K562 (cell line): Measurements from ENCODE around the gene PRSS53. TPM values are rescaled to one million over a fixed set of nuclear protein-coding genes. Genes with fewer than 3 reads are reported as not detected.

Experiments
- ATAC-seq: fragments of 200-7000 bp; cut with Tn5 transposase; 3 replicates; pipeline ENCODE4 v1.9.1; 2020; ENCODE audit warnings: moderate library complexity
- Bru-seq: library from RNA; stranded (reverse); fragments of 400-500 nt; gene quantifications from one replicate; lab custom pipeline; 2021; lab: Mats Ljungman, UMichigan
- BruChase-seq, 2 experiments: library from RNA; stranded (reverse); fragments of 400-500 nt; gene quantifications; one replicate each; lab custom pipeline; 2021; lab: Mats Ljungman, UMichigan
- BruUV-seq: library from RNA; stranded (reverse); fragments of 400-500 nt; replicated peaks from 2 replicates; lab custom pipeline; 2021; lab: Mats Ljungman, UMichigan
- CTCF ChIA-PET: fragments of 300-600 bp; formaldehyde crosslinking; extraction: SDS; loops from one replicate; lab custom pipeline; 2021; ENCODE audit warnings: low intra/inter-chr PET ratio; lab: Yijun Ruan, JAX
- POLR2A ChIA-PET: fragments of 300-600, 350-650 bp; sonication (Branson Sonifier 250); formaldehyde crosslinking; extraction: SDS; loops from one replicate; lab custom pipeline; 2021; ENCODE audit warnings: antibody characterized with exemption, inconsistent platforms; lab: Yijun Ruan, JAX
- DNase-seq, 4 experiments: peaks; one replicate each; pipeline versions ENCODE4 v3.0.0 to v3.0.0-alpha.2; 2011 to 2018; ENCODE audit warnings: low spot score in 3 of 4, mixed read lengths in 3 of 4; ENCODE audit errors: extremely low read depth in 1 of 4
- FAIRE-seq: peaks from 2 replicates; lab custom pipeline; 2011; peaks lifted over from hg19 to GRCh38; lab: Jason Lieb, UNC
- H2AFZ ChIP-seq: 2 replicates; pipeline ENCODE4 v1.6.0; 2011; ENCODE audit warnings: low read depth, low read length, control low read depth, inconsistent platforms
- H3K27ac ChIP-seq: fragments of 200-600 bp; 3 replicates; pipeline ENCODE4 v1.8.0; 2011; ENCODE audit warnings: low read depth, mild to moderate bottlenecking, control low read depth, inconsistent platforms, low read length, moderate library complexity, mixed read lengths; ENCODE audit errors: extremely low read depth
- H3K27me3 ChIP-seq, 2 experiments: fragments of 300-600 bp in 1 of 2; 2 replicates in 1 of 2; 3 replicates in 1 of 2; pipeline versions ENCODE4 v1.6.0 to v1.8.0; 2011; ENCODE audit warnings: inconsistent platforms in 2 of 2, low read length in 2 of 2, mild to moderate bottlenecking in 1 of 2, mixed read lengths in 1 of 2, moderate library complexity in 1 of 2; ENCODE audit not compliant: control insufficient read depth in 2 of 2, insufficient read depth in 2 of 2
- H3K36me3 ChIP-seq: fragments of 300-600 bp; 3 replicates; pipeline ENCODE4 v1.8.0; 2011; ENCODE audit warnings: mild to moderate bottlenecking, low read length, inconsistent platforms; ENCODE audit not compliant: control insufficient read depth, insufficient read depth
- H3K4me1 ChIP-seq, 2 experiments: fragments of 200-600 bp in 1 of 2; replicated peaks in 1 of 2; 2 replicates in 1 of 2; 3 replicates in 1 of 2; pipeline versions ENCODE4 v1.5.1 to v1.8.0; 2011; ENCODE audit warnings: inconsistent platforms in 2 of 2, low read length in 2 of 2, mild to moderate bottlenecking in 1 of 2, mixed read lengths in 1 of 2, moderate library complexity in 1 of 2; ENCODE audit not compliant: control insufficient read depth in 2 of 2, insufficient read depth in 2 of 2
- H3K4me2 ChIP-seq: 2 replicates; pipeline ENCODE4 v1.6.1; 2011; ENCODE audit warnings: low read length, control low read depth, inconsistent platforms, mixed read lengths; ENCODE audit not compliant: insufficient read depth
- H3K4me3 ChIP-seq: fragments of 200-600 bp; sonication (generic), shearing (Covaris generic); 2 replicates; pipeline ENCODE4 v1.5.1; 2016; ENCODE audit warnings: control low read depth, inconsistent platforms
- H3K79me2 ChIP-seq: fragments of 200-600 bp; 3 replicates; pipeline ENCODE4 v1.8.0; 2011; ENCODE audit warnings: low read length, inconsistent platforms; ENCODE audit not compliant: control insufficient read depth, insufficient read depth
- H3K9ac ChIP-seq, 2 experiments: 2 replicates each; pipeline versions ENCODE4 v1.6.0 to v1.6.1; 2011; ENCODE audit warnings: low read depth in 2 of 2, low read length in 2 of 2, control low read depth in 1 of 2, inconsistent platforms in 1 of 2, mild to moderate bottlenecking in 1 of 2, mixed read lengths in 1 of 2; ENCODE audit not compliant: insufficient read depth in 1 of 2
- H3K9me1 ChIP-seq: one replicate; pipeline ENCODE4 v1.6.0; 2011; ENCODE audit warnings: inconsistent platforms, mild to moderate bottlenecking, low read length, moderate library complexity; ENCODE audit not compliant: control insufficient read depth, insufficient read depth
- H3K9me3 ChIP-seq: replicated peaks from 2 replicates; pipeline ENCODE4 v1.5.1; 2011; ENCODE audit warnings: low read depth, low read length, inconsistent platforms; ENCODE audit not compliant: control insufficient read depth, insufficient read depth
- H4K20me1 ChIP-seq: replicated peaks from 2 replicates; pipeline ENCODE4 v1.6.1; 2011; ENCODE audit warnings: low read length, inconsistent platforms, mixed read lengths; ENCODE audit not compliant: control insufficient read depth, insufficient read depth
- CREB5 ChIP-seq: fragments of 250-450 bp; sonication (Bioruptor Pico); IDR thresholded peaks from 2 replicates; pipeline ENCODE4 v1.5.0; 2020; ENCODE audit warnings: mild to moderate bottlenecking
- ELF4 ChIP-seq: fragments of 450-650 bp; formaldehyde crosslinking; IDR thresholded peaks from 2 replicates; pipeline ENCODE4 v1.4.0; 2022; ENCODE audit warnings: missing genetic modification characterization
- FOXA3 ChIP-seq, 2 experiments: fragments of 450-650 bp in 1 of 2; sonication (generic) in 1 of 2; formaldehyde crosslinking; IDR thresholded peaks in 1 of 2; conservative IDR thresholded peaks in 1 of 2; 2 replicates each; pipeline versions ENCODE4 v1.4.0 to v1.8.0; 2020 to 2022; ENCODE audit warnings: mild to moderate bottlenecking in 2 of 2, missing genetic modification reagents in 1 of 2
- GTF2E2 ChIP-seq: fragments of 200-800 bp; sonication (Bioruptor generic); IDR thresholded peaks from 2 replicates; pipeline ENCODE4 v1.6.1; 2016; ENCODE audit warnings: missing genetic modification characterization, missing compliant biosample characterization
- HCFC1 ChIP-seq: IDR thresholded peaks from 2 replicates; pipeline ENCODE4 v1.6.1; 2012; ENCODE audit warnings: low read depth, low read length, improper control_type of control experiment
- MAX ChIP-seq: sonication (generic); formaldehyde crosslinking; IDR thresholded peaks from 2 replicates; pipeline ENCODE4 v1.9.0; 2022; ENCODE audit warnings: mild to moderate bottlenecking, missing genetic modification reagents
- NCOA4 ChIP-seq: fragments of 450-650 bp; IDR thresholded peaks from 2 replicates; pipeline ENCODE4 v1.6.1; 2018; ENCODE audit warnings: mild to moderate bottlenecking; ENCODE audit not compliant: partially characterized antibody
- POLR2G ChIP-seq: fragments of 200-400 bp; formaldehyde crosslinking; IDR thresholded peaks from 2 replicates; pipeline ENCODE4 v1.6.1; 2017; ENCODE audit warnings: low read depth, mild to moderate bottlenecking, antibody characterized with exemption, low read length, moderate library complexity
- SMARCA5 ChIP-seq: fragments of 450-650 bp; IDR thresholded peaks from 2 replicates; pipeline ENCODE4 v1.6.1; 2016
- TCF3 ChIP-seq: sonication (generic); formaldehyde crosslinking; IDR thresholded peaks from 2 replicates; pipeline ENCODE4 v1.4.0; 2020; ENCODE audit warnings: mild to moderate bottlenecking, missing genetic modification reagents
- THRAP3 ChIP-seq: fragments of 450-650 bp; IDR thresholded peaks from 2 replicates; pipeline ENCODE4 v1.6.1; 2016; ENCODE audit warnings: mild to moderate bottlenecking, inconsistent platforms, borderline replicate concordance
- TOE1 ChIP-seq, 2 experiments: fragments of 450-650 bp in 1 of 2; sonication (generic) in 1 of 2; formaldehyde crosslinking in 1 of 2; IDR thresholded peaks; 2 replicates each; pipeline versions ENCODE4 v1.7.1 to v1.8.0; 2016 to 2022; ENCODE audit warnings: borderline replicate concordance in 2 of 2, mild to moderate bottlenecking in 2 of 2, antibody characterized with exemption in 1 of 2, inconsistent platforms in 1 of 2, low read depth in 1 of 2, missing genetic modification reagents in 1 of 2, moderate library complexity in 1 of 2
- ZNF277 ChIP-seq: fragments of 250-450 bp; sonication (Bioruptor Pico); IDR thresholded peaks from 2 replicates; pipeline ENCODE4 v1.8.0; 2022; ENCODE audit warnings: inconsistent platforms, mild to moderate bottlenecking, moderate library complexity, borderline replicate concordance
- WGBS: fragments of 100-300 bp; shearing (Covaris generic); methylation state at CpG from one replicate; pipeline ENCODE4 v1.1.6; 2016; ENCODE audit warnings: low coverage, mixed read lengths; ENCODE audit not compliant: insufficient coverage; ENCODE audit errors: missing lambda C conversion rate; 5-methylcytosine and 5-hydroxymethylcytosine counted together
- in situ Hi-C: fragments of 300-500 bp; cut with MboI; formaldehyde crosslinking; loops from 4 replicates; pipeline ENCODE4 v1.15.0; 2018; ENCODE audit warnings: inconsistent platforms, mixed read lengths
- intact Hi-C: fragments of 100-400 bp; cut with micrococcal nuclease; formaldehyde crosslinking; loops from 2 replicates; pipeline ENCODE4 v1.14.2; 2022
- long read RNA-seq, 3 experiments: library from polyadenylated mRNA in 2 of 3; library from RNA in 1 of 3; unstranded in 2 of 3; stranded (forward) in 1 of 3; transcript quantifications; one replicate each; pipeline ENCODE4 v2.0.0, GENCODE V29; 2019 to 2022
- polyA minus RNA-seq, 3 experiments: library from RNA; depleted of rRNA, polyadenylated mRNA; stranded (reverse); fragments of >200 nt; gene quantifications; 2 replicates each; pipeline ENCODE4 v1.2.3, GENCODE V29; 2011
- polyA plus RNA-seq, 8 experiments: library from polyadenylated mRNA; depleted of rRNA in 4 of 8; stranded (reverse) in 5 of 8; unstranded in 3 of 8; fragments of >200 nt; fragmentation: Nextera tagmentation in 2 of 8; fragmentation: Illumina TruSeq in 1 of 8; extraction: Ambion mirVana in 2 of 8; extraction: Trizol in 1 of 8; gene quantifications; 2 replicates each; pipeline versions ENCODE4 v1.2.1 to v1.2.3, GENCODE V29; 2011 to 2014; ENCODE audit warnings: inconsistent platforms in 1 of 8, missing spikeins in 1 of 8
- total RNA-seq, 7 experiments: library from RNA; depleted of rRNA in 6 of 7; stranded (reverse); fragments of >200 nt in 6 of 7; fragmentation: Illumina TruSeq in 2 of 7; extraction: Trizol in 2 of 7; gene quantifications; 2 replicates each; pipeline versions ENCODE4 v1.2.1 to v1.2.3, GENCODE V29; 2011 to 2021; ENCODE audit warnings: low replicate concordance in 1 of 7

The PRSS53 gene
- total RNA-seq (2011; cell fraction: chromatin; rRNA removed; ENCODE audit: low replicate concordance) = 11.2 and 29.6 TPM in 2 replicates
- 16.2 and 17.5 TPM in 2 replicates for total RNA-seq (2011; cell fraction: nucleolus; rRNA removed)
- total RNA-seq (2011; cell fraction: nucleoplasm; rRNA removed) = 15.5 and 16.0 TPM in 2 replicates
- total RNA-seq (2014; rRNA removed) = 0.78 and 1.1 TPM in 2 replicates
- 0.16 and 0.40 TPM in 2 replicates for total RNA-seq (2014; rRNA removed; fragmentation: Illumina TruSeq; extraction: Trizol)
- total RNA-seq (2015; rRNA removed; fragmentation: Illumina TruSeq; extraction: Trizol) = 0.43 and 0.57 TPM in 2 replicates
- 0.85 and 1.3 TPM in 2 replicates for total RNA-seq (2021)
- 0.78 and 1.9 TPM in 2 replicates for polyA plus RNA-seq (2011; rRNA removed)
- polyA plus RNA-seq (2011; cell fraction: cytosol; rRNA removed) = 0.51 and 1.0 TPM in 2 replicates
- polyA plus RNA-seq (2011; cell fraction: nucleus; rRNA removed) = 23.4 and 25.9 TPM in 2 replicates
- 1.2 and 4.1 TPM in 2 replicates for polyA plus RNA-seq (2012)
- 0.45 and 0.69 TPM in 2 replicates for polyA plus RNA-seq (2014; fragmentation: Illumina TruSeq; extraction: Trizol)
- not detected for polyA plus RNA-seq (2014; fragmentation: Nextera tagmentation; extraction: Ambion mirVana)
- polyA plus RNA-seq (2014; rRNA removed) = 1.7 and 1.9 TPM in 2 replicates
- 0.63 and 0.78 TPM in 2 replicates for polyA minus RNA-seq (2011; rRNA and poly(A)+ RNA removed)
- 0.27 and 0.29 TPM in 2 replicates for polyA minus RNA-seq (2011; cell fraction: cytosol; rRNA and poly(A)+ RNA removed)
- 4.4 and 6.1 TPM in 2 replicates for polyA minus RNA-seq (2011; cell fraction: nucleus; rRNA and poly(A)+ RNA removed)
- Bru-seq, nascent RNA = percentile 51 among the genes with signal in this experiment
- BruChase-seq, experiment 1, labeled RNA remaining after a 2-hour chase = percentile 50 among the genes with signal in this experiment
- BruChase-seq, experiment 2, labeled RNA remaining after a 6-hour chase = percentile 51 among the genes with signal in this experiment
- long read RNA-seq, experiment 1, partial matches to known transcripts = 1 of 5 reads
- long read RNA-seq, experiment 1, other reads (novel, unspliced or antisense) = 4 of 5 reads
- long read RNA-seq, experiment 2, full-length matches to known transcripts = 1 of 2 reads
- long read RNA-seq, experiment 2, partial matches to known transcripts = 0 of 2 reads
- long read RNA-seq, experiment 2, other reads (novel, unspliced or antisense) = 1 of 2 reads
- long read RNA-seq, experiment 3 = 0 reads

GRCh38 chr16:31088459-31089183, at the start of gene PRSS53:
Gene PRSS53, minus strand, starts transcription at chr16:31088943. Its CDS starts 134 bp downstream, at chr16:31088809.
- Histone ChIP-seq H4K20me1 (peaks cover 8% of the 10 kb centered on the region; the same call in 1 of the 2 replicates), H3K4me1 (peaks cover 10 to 50% of the 10 kb centered on the region in 2 experiments; a peak in 3 of 5 replicates), H3K27ac (no peak within 1 kb of the TSS), H3K4me2 (no peak within 1 kb of the TSS), H2AFZ (no peak within 1 kb of the TSS), H3K9me3 (no peaks in the 10 kb centered on the region), H3K9me1 (peaks cover 3% of the 10 kb centered on the region), H3K79me2 (peaks cover 14% of the 10 kb centered on the region), H3K27me3 (no peaks in the 10 kb centered on the region), H3K4me3 (no peak within 1 kb of the TSS), H3K9ac (peak within 1 kb of the TSS in 1 of 2 experiments; percentile 55; a peak in 2 of 4 replicates), H3K36me3 (peaks cover 51% of the 10 kb centered on the region; the same call in 2 of the 3 replicates)
- in situ Hi-C loops (no loop called here), intact Hi-C loops (no loop called here)
- 74% methylated on average over 13 of the region's 15 CpGs for WGBS
- no peak for ATAC-seq
- POLR2A ChIA-PET = interaction anchor here (0.5 to 1.4 kb wide), 6 partner anchors 9 to 96 kb away, joined by 3 to 5 read pairs (median 4); partner anchors contain the start of genes KAT8, ZNF646 and ZNF668
- CTCF ChIA-PET = no interaction called here
- no peak for DNase-seq
- no TSS peak for BruUV-seq
- no peak for FAIRE-seq
- TF ChIP-seq FOXA3 (CRISPR knock-in tag; conservative IDR thresholded peaks at IDR 0.05 in 1 of 2, IDR thresholded peaks at IDR 0.05 in 1 of 2) (peak in 1 of 2 experiments; percentile 75; a peak in 1 of 4 replicates), CREB5 (CRISPR knock-in tag) (no peak), ZNF277 (CRISPR knock-in tag) (no peak), NCOA4 (no peak), SMARCA5 (0 out of 2 replicates have a peak, but pooled peaks have one; percentile 21), TCF3 (CRISPR knock-in tag) (no peak), HCFC1 (no peak), THRAP3 (no peak), MAX (CRISPR knock-in tag) (0 out of 2 replicates have a peak, but pooled peaks have one; percentile 10), ELF4 (no peak), GTF2E2 (tag) (no peak), POLR2G (peak; percentile 51), TOE1 (IDR thresholded peaks at IDR 0.05; ENCODE audit: borderline replicate concordance) (no peak), TOE1 (CRISPR knock-in tag; IDR thresholded peaks at IDR 0.05; ENCODE audit: borderline replicate concordance, low read depth) (no peak)
